ENCODE results near the gene TANC1. TPM values are rescaled to one million over a fixed set of nuclear protein-coding genes. Genes with fewer than 3 reads are reported as not detected.

TANC1 gene
- total RNA-seq, 1 experiment from 2014 or later: 2.5 TPM

DNA sequence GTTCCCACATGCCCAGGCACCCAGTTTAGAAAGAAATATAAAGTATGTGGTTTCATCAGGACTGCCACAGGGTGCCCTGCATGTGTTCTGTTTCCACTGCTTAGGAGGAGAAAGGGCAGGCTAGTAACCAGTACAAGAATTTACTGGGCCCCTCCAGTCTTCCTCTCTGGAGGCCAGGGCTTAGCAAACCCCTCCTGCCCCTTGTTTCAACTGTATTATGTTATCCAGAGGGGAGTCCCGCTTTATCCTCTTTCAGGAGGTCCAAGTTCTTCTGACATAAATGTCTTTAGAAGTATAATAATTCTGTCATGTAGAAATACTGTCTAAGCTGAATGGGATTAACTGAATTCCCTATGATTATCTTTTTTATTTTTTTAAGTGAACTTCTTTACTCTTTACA lies 185.9 kb downstream of the TANC1 start:
- Histone ChIP-seq H4K8ac (replicated peaks; ENCODE audit: insufficient read length, low read depth, low read length) (no peak overlapping the region), H2BK120ac (ENCODE audit: low read depth, low read length, poor library complexity, severe bottlenecking) (no peak overlapping the region), H2AK5ac (ENCODE audit: insufficient read length, low read length) (no peak overlapping the region), H3K9me3 (ENCODE audit: control insufficient read depth, low read depth, low read length) (no peaks in the 10 kb centered on the region), H2BK5ac (ENCODE audit: insufficient read length, low read length) (no peak overlapping the region), H3K9ac (ENCODE audit: extremely low read depth, insufficient read length, low read length) (no peak overlapping the region), H3K23me2 (ENCODE audit: insufficient read length, low read depth, low read length, poor library complexity, severe bottlenecking) (no peaks in the 10 kb centered on the region), H3K23ac (ENCODE audit: insufficient read length, low read depth, low read length) (no peak overlapping the region), H2BK12ac (ENCODE audit: insufficient read length, low read depth, low read length) (no peak overlapping the region), H4K91ac (ENCODE audit: insufficient read length, low read depth, low read length) (no peak overlapping the region), H3K27me3 (ENCODE audit: insufficient read depth, low read length) (no peaks in the 10 kb centered on the region), H3K4me1 (ENCODE audit: insufficient read depth, low read length) (no peaks in the 10 kb centered on the region), H3K4me2 (ENCODE audit: insufficient read depth, insufficient read length, low read length) (no peak overlapping the region), H3K79me1 (ENCODE audit: insufficient read depth, low read depth, low read length, poor library complexity, severe bottlenecking) (no peaks in the 10 kb centered on the region), H3K56ac (ENCODE audit: insufficient read length, low read depth, low read length) (no peak overlapping the region), H3K79me2 (ENCODE audit: insufficient read depth, low read length) (no peaks in the 10 kb centered on the region), H3K14ac (ENCODE audit: insufficient read depth, low read length) (no peak overlapping the region), H2BK20ac (ENCODE audit: low read depth, low read length, poor library complexity, severe bottlenecking) (no peak overlapping the region), H3K18ac (ENCODE audit: insufficient read length, low read depth, low read length) (no peak overlapping the region), H3K27ac (ENCODE audit: insufficient read length, low read depth, low read length) (no peak overlapping the region), H3T11ph (ENCODE audit: low read length) (no peak overlapping the region), H2AFZ (ENCODE audit: low read length) (no peak overlapping the region), H4K20me1 (ENCODE audit: control insufficient read depth, insufficient read depth, insufficient read length) (no peaks in the 10 kb centered on the region), H3K4ac (ENCODE audit: low read depth, low read length) (no peak overlapping the region), H4K5ac (ENCODE audit: insufficient read length, low read depth, low read length) (no peak overlapping the region), H2BK15ac (ENCODE audit: low read depth, low read length) (no peak overlapping the region)
- Mint-ChIP-seq H3K9me3 (no peaks in the 10 kb centered on the region), H3K4me1 (peaks cover 13 to 16% of the 10 kb centered on the region in 2 experiments), H3K27ac (no peak overlapping the region), H3K36me3 (ENCODE audit: insufficient read depth in 1 of 3, low read depth in 3 of 3) (no peaks in the 10 kb centered on the region), H3K4me3 (no peak overlapping the region), H3K27me3 (ENCODE audit: low read depth) (no peaks in the 10 kb centered on the region; the same call in 1 of the 2 replicates)
- no CpG with 5 or more reads among the region's 1 CpG for whole genome bisulfite sequencing (ENCODE audit: extremely low coverage, insufficient read length, low lambda C conversion rate)
- no peak for DNase-seq
- TF ChIP-seq, protein P1, sequence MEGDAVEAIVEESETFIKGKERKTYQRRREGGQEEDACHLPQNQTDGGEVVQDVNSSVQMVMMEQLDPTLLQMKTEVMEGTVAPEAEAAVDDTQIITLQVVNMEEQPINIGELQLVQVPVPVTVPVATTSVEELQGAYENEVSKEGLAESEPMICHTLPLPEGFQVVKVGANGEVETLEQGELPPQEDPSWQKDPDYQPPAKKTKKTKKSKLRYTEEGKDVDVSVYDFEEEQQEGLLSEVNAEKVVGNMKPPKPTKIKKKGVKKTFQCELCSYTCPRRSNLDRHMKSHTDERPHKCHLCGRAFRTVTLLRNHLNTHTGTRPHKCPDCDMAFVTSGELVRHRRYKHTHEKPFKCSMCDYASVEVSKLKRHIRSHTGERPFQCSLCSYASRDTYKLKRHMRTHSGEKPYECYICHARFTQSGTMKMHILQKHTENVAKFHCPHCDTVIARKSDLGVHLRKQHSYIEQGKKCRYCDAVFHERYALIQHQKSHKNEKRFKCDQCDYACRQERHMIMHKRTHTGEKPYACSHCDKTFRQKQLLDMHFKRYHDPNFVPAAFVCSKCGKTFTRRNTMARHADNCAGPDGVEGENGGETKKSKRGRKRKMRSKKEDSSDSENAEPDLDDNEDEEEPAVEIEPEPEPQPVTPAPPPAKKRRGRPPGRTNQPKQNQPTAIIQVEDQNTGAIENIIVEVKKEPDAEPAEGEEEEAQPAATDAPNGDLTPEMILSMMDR (conservative IDR thresholded peaks at IDR 0.05): no peak
